GM21367 (cell line): Measurements from ENCODE around the gene CFAP410.
"Not testable (repeated sequence)": the region's sequence is repeated elsewhere in the genome, so short reads cannot be mapped to it uniquely, and the experiment has no call there.

Source experiments
- ATAC-seq: cut with Tn5 transposase; IDR thresholded peaks from one replicate; pipeline ENCODE4 v1.9.1; 2021; ENCODE audit not compliant: unreplicated experiment

The CFAP410 gene

DNA sequence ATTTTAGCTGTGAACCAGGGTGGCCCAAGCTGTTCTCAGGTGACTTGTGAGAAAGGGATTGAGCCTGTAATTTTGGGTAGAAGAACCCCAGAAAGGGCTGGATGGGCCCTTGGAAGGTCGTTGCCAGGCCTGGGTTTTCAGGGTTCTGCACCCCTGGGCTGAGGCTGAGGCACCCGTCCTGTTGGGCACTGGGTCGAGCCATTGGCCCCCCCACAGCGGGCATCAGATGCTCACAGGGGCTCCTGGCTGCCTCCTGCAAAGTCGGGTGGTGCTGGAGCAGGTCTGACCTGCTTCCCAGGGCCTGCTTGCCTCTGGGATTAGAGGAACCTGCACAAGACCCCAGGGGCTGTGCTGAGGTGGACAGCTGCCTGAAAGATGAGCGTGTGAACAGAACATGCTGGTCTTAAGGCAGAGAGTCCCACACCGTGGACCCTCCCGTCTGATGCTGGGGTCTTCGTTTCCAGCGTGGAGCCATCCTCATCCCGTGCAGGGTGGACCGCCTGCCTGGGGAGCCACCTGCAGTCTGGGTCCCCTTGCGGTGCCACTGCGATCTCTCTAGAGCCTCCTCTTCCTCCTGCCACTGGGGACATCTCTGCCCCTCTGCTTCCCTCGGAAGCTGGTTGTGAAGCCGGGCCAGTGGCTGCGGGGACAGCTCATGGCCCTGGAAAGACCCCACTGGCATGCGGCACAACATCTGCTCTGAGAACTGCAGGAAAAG, 12.5 kb upstream of the CFAP410 start:
- ATAC-seq: no peak

- ATAC-seq: no peak
Observed at GRCh38 chr21:44350773-44351481, 11.7 kb upstream of the CFAP410 start.

GRCh38 chr21:44349847-44350772, 10.9 kb upstream of the CFAP410 start:
- no peak for ATAC-seq

DNA sequence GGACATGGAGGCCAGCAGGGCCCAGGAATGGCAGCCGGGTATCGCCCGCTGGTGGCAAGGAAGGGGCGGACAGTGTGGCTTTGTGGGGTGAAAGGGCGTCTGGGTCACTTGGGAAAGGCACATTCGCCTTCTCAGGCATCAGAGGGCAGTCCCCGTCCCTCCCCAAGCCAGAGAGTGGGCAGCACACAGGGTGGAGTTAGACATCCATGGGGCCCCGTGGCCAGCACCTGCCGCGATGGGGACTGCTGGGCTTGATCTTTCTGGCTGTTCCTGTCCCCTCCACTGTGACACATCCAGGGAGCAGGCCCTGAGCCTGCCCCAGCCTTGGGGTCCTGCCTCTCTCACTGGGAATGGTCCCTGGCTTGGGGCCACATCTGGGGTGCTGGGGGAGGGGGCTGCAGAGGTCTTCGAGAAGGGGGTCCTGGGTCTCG, 10.2 kb upstream of the CFAP410 start:
- no peak for ATAC-seq

- ATAC-seq: no peak
Observed at GRCh38 chr21:44348861-44349260, 9.7 kb upstream of the CFAP410 start.

DNA sequence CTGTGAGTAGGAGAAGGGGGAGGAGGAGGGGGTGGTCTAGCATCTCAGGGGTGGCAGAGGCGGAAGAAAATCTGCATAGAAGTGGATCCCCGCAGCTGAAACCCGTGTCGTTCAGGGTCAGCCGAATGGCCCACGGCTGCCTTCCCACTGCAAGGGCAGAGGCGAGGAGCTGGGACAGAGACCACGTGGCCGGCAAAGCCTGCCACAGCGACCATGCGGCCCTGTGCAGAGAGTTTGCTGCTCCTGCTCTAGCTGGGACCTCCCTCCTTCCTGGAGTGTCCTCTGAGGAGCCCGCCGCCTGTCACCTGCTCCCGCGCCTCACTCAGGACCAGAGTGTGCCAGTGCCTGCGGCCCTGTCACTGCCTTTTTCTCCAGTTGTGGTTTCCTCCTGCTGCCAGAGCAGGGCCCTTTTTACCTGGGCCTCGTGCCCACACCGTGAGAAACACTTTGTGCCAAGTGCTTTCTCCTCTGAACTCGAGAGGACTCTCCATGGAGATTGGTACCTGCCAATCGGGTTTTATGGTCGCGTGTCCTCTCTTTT, 8.8 kb upstream of the CFAP410 start:
- ATAC-seq: no peak

- ATAC-seq: no peak
Observed at GRCh38 chr21:44345495-44345894, 6.3 kb upstream of the CFAP410 start.

GRCh38 chr21:44344541-44345183, 5.5 kb upstream of the CFAP410 start:
- no peak for ATAC-seq

- ATAC-seq: not testable (repeated sequence)
Observed at GRCh38 chr21:44342981-44343380, 3.8 kb upstream of the CFAP410 start.

DNA sequence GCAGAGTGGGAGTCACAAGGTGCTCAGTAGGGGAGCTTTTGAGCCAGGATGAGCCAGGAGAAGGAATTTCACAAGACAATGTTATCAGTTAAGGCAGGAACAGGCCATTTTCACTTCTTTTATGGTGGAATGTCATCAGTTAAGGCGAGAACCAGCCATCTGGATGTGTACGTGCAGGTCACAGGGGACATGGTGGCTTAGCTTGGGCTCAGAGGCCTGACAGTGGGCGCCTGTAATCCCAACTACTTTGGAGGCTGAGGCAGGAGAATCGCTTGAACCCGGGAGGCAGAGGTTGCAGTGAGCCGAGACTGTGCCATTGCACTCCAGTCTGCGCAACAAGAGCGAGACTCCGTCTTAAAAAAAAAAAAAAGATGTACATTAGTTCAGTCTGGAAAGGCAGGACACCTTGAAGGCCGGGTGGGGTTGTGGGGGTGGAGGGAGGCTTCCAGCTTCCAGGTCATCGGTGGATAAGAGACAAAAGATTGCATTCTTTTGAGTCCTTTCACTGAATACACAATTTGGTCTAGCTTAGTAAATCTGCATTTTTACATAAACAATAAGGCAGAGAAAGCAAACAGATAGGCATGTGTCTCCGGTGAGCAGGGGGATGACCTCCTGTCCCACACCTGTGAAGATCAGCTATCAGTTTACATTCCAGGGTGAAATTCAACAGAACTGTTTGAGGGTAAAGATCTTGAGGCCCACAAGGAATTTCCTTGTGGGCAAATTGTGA, 2.7 kb upstream of the CFAP410 start:
- ATAC-seq: not testable (repeated sequence)

GRCh38 chr21:44337941-44338895, 972 bp downstream of the CFAP410 start:
- no peak for ATAC-seq

DNA sequence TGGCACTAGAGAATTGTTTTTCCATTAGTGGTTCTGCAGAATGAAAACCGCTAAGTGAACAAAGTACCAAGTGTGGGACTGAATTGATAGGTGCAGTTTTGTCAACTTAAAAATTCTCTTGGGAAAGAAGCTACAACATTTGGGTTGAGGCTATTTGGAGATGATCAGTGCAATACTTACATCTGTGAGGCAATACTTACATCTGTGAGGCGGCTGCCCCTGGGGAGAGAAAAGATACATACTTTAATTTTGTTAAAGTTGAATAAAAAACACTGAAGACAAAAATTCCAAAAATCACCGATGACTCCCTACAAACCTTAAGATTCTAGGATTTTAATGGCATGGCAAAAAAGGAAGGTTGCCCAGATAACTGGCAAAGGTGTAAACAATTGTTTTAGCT, 1.7 kb downstream of the CFAP410 start:
- ATAC-seq: no peak

DNA sequence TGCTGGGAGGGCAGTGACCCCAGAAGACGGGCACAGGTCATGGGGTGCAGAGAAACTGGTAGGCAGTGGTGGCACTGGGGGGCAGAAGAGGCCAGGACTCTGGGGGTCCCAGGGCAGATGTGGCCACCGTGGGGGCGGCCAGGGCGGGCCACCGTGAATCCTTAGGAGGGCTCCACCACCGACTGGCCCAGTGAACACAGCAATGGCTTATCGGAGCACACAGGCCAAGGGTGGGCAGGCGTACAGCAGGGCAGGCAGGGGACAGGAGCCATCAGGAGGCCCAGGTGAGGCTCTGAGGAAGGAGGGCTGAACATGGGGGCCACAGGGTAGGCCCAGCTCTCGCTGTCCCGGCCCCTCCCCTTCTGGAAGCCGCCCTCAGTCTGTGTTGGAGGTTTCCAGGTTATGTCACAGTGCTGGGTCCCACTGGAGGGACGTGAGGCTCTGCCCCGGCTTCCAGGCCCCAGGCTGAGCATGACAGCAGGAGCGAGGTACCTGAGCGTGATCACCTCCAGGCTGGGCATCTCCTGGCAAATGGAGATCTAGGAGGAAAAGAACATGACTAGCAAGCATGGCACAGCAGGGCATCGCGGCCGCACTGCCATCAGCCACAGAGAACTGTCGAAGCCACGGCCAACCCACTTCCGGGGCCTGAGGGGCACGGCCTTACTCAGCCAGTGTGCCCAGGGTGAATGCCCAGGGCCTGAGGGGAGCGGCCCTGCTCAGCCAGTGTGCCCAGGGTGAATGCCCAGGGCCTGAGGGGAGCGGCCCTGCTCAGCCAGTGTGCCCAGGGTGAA, 3.7 kb downstream of the CFAP410 start:
- ATAC-seq: no peak

GRCh38 chr21:44334329-44335030, 4.7 kb downstream of the CFAP410 start:
- no peak for ATAC-seq

GRCh38 chr21:44333509-44334328, 5.5 kb downstream of the CFAP410 start:
- no peak for ATAC-seq

DNA sequence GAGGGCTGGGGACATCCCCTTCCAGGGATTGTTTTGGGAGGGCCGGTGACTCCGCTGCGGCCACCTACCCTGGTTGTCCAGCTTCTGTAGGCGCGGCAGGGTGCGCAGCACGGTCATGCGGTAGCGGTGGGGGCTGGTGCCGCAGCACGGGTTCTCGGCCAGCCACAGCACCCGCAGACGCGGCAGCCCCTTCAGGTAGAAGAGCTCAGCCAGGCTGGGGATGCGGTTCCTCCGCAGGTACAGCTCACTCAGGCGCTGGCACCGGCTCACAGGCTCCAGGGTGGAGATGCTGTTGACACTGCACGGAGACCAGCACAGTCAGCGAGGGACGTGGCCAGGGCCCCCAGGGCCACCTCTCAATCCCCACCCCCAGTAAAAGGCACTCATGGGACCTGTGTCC, 6.2 kb downstream of the CFAP410 start:
- no peak for ATAC-seq

DNA sequence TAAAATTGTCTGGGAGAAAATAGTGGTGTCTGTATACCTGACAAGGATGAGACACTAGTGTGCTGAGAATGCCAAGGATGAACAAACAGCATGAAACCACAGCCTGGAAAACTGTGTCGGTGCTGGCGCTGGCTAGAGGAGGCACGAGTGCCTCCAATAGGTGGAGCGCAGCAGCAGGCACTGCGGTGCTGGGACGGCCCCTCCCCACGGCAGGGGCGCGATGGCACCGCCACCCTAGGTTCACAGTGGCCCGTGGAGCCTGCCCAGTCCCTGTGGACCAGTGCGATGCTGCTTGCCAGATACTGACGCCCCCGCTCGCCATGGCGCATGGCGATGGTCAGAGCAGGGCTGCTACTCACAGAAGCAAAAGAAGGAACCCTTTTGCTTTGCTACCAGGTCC, 6.8 kb downstream of the CFAP410 start:
- ATAC-seq: no peak
